SK-N-SH treated with all-trans-retinoic acid at 6 μM for 48 hours (cell line): ENCODE data around the gene GSTM3.

ENCODE experiments used
- TOX ChIP-seq: fragments of 250-450 bp; sonication (Bioruptor Pico); IDR thresholded peaks from 2 replicates; pipeline ENCODE4 v1.8.0; 2021; ENCODE audit warnings: mild to moderate bottlenecking, moderate library complexity, borderline replicate concordance
- ZNF8 ChIP-seq: fragments of 450-650 bp; formaldehyde crosslinking; IDR thresholded peaks from 2 replicates; pipeline ENCODE4 v1.5.0; 2020; ENCODE audit warnings: mild to moderate bottlenecking, moderate library complexity

GRCh38 chr1:109787845-109788601 lies 47.2 kb upstream of the GSTM3 start:
- TF ChIP-seq TOX (CRISPR knock-in tag) = no peak
- TF ChIP-seq ZNF8 = no peak
